Stimulated activated CD8-positive, alpha-beta memory T cell treated with anti-CD3 and anti-CD28 coated beads, Interleukin-7, amount 100 ng/mL, for 1 hour (primary cell): Measurements from ENCODE around the gene CETP.
"Not testable (repeated sequence)": the region's sequence is repeated elsewhere in the genome, so short reads cannot be mapped to it uniquely, and the experiment has no call there.

Source experiments
- DNase-seq, 2 donors: peaks; one replicate each; pipeline ENCODE4 v3.0.0-alpha.2; 2020; ENCODE audit warnings: low read depth in 2 of 2

CETP gene

GRCh38 chr16:56997931-56998330 lies 36.2 kb downstream of the CETP start:
- no peak for DNase-seq

- no peak for DNase-seq
Observed at GRCh38 chr16:56998352-56998751, 36.6 kb downstream of the CETP start.

GRCh38 chr16:56998861-56999260 lies 37.1 kb downstream of the CETP start:
- DNase-seq: no peak

- no peak for DNase-seq
Observed at GRCh38 chr16:56999409-57000270, 37.9 kb downstream of the CETP start.

GRCh38 chr16:57000271-57001025 lies 38.7 kb downstream of the CETP start:
- DNase-seq: peak in 1 of 2 donors; percentile 22

GRCh38 chr16:57001026-57001679 lies 39.4 kb downstream of the CETP start:
- DNase-seq: no peak

GRCh38 chr16:57003439-57004386 lies 42.0 kb downstream of the CETP start:
- DNase-seq: no peak

- DNase-seq: no peak
Observed at GRCh38 chr16:57004387-57005250, 42.9 kb downstream of the CETP start.

- not testable (repeated sequence) for DNase-seq
Observed at GRCh38 chr16:57005597-57005996, 43.8 kb downstream of the CETP start.

GRCh38 chr16:57007050-57007449 lies 45.3 kb downstream of the CETP start:
- no peak for DNase-seq

- no peak for DNase-seq
Observed at GRCh38 chr16:57007530-57007929, 45.8 kb downstream of the CETP start.

GRCh38 chr16:57008440-57008839 lies 46.7 kb downstream of the CETP start:
- DNase-seq: no peak

GRCh38 chr16:57009643-57010170 lies 48.0 kb downstream of the CETP start:
- no peak for DNase-seq

- DNase-seq: no peak
Observed at GRCh38 chr16:57012353-57012752, 50.6 kb downstream of the CETP start.

GRCh38 chr16:57013229-57013628 lies 51.5 kb downstream of the CETP start:
- no peak for DNase-seq

GRCh38 chr16:57013902-57014301 lies 52.2 kb downstream of the CETP start:
- no peak for DNase-seq

GRCh38 chr16:57016301-57016700 lies 54.6 kb downstream of the CETP start:
- no peak for DNase-seq

- DNase-seq: no peak
Observed at GRCh38 chr16:57016831-57017230, 55.1 kb downstream of the CETP start.

- no peak for DNase-seq
Observed at GRCh38 chr16:57017251-57017650, 55.5 kb downstream of the CETP start.

GRCh38 chr16:57019746-57020145 lies 58.0 kb downstream of the CETP start:
- DNase-seq: no peak
